Camera-type eye (tissue), 1 donor: ENCODE data around the gene PTPA. TPM values are rescaled to one million over a fixed set of nuclear protein-coding genes. Genes with fewer than 3 reads are reported as not detected.

Source experiments
- total RNA-seq: library from RNA; depleted of rRNA; stranded (reverse); fragments of >200 nt; gene quantifications from one replicate; pipeline ENCODE4 v1.2.3, GENCODE V29; 2014

The PTPA gene
- total RNA-seq: 64.9 TPM

GRCh38 chr9:129110740-129111527, at the start of gene PTPA, which contains the start of gene CRAT:
PTPA (plus strand) TSS chr9:129111415; CDS start chr9:129111601, 186 bp downstream.
CRAT (minus strand) TSS chr9:129110793; CDS start chr9:129110509, 284 bp downstream.

GRCh38 chr9:129080601-129081387, 30.4 kb upstream of the PTPA start, which contains the start of gene DOLPP1:
DOLPP1 (plus strand) TSS chr9:129081111; CDS start chr9:129081132, 21 bp downstream.

GRCh38 chr9:129177791-129178567, 66.8 kb downstream of the PTPA start, which contains the start of gene IER5L:
IER5L (minus strand) TSS chr9:129178261; CDS start chr9:129178052, 209 bp downstream.

Other genes with a start within 250 kb of the PTPA start
- gene KYAT1, start 229.5 kb upstream of the PTPA start, total RNA-seq: 13.0 TPM
- gene LRRC8A, start 229.3 kb upstream of the PTPA start, total RNA-seq: 36.3 TPM
- 19.4 TPM for gene PHYHD1, start 190.4 kb upstream of the PTPA start, total RNA-seq
- gene DOLK, start 163.8 kb upstream of the PTPA start, total RNA-seq: 14.2 TPM
- gene NUP188, start 163.7 kb upstream of the PTPA start, total RNA-seq: 92.9 TPM
- 52.7 TPM for gene SH3GLB2, start 83.1 kb upstream of the PTPA start, total RNA-seq
- 36.0 TPM for gene MIGA2, start 74.8 kb upstream of the PTPA start, total RNA-seq
- gene DOLPP1, start 30.3 kb upstream of the PTPA start, total RNA-seq: 8.9 TPM
- 23.3 TPM for gene CRAT, start 622 bp upstream of the PTPA start, total RNA-seq
- 11.9 TPM for gene IER5L, start 66.8 kb downstream of the PTPA start, total RNA-seq